NK-92 treated with Interleukin-12 subunit alpha and Interleukin-12 subunit beta, amount 100 ng/mL, for 24 hours (cell line): ENCODE data around the gene DOCK9.

Experiments used
- DNase-seq: peaks from one replicate; lab custom pipeline; 2025; lab: John Stamatoyannopoulos, UW

The DOCK9 gene

GRCh38 chr13:98997738-98998641 lies 20.1 kb upstream of the DOCK9 start:
- no peak for DNase-seq

GRCh38 chr13:98997011-98997730 lies 19.3 kb upstream of the DOCK9 start:
- no peak for DNase-seq

GRCh38 chr13:98996046-98996445 lies 18.2 kb upstream of the DOCK9 start:
- DNase-seq = no peak

- DNase-seq = no peak
These were observed 17.0 kb upstream of the DOCK9 start for GRCh38 chr13:98994896-98995295.

- no peak for DNase-seq
These were observed 16.2 kb upstream of the DOCK9 start for GRCh38 chr13:98994080-98994479.

- no peak for DNase-seq
These were observed 14.5 kb upstream of the DOCK9 start for GRCh38 chr13:98992355-98992754.

- no peak for DNase-seq
These were observed 12.8 kb upstream of the DOCK9 start for GRCh38 chr13:98990701-98991100.

- no peak for DNase-seq
These were observed 11.8 kb upstream of the DOCK9 start for GRCh38 chr13:98989469-98990235.

GRCh38 chr13:98988780-98989179 lies 10.9 kb upstream of the DOCK9 start:
- DNase-seq = no peak

- DNase-seq = no peak
These were observed 10.4 kb upstream of the DOCK9 start for GRCh38 chr13:98988277-98988676.

GRCh38 chr13:98987275-98987674 lies 9.4 kb upstream of the DOCK9 start:
- DNase-seq = no peak

- no peak for DNase-seq
These were observed 8.5 kb upstream of the DOCK9 start for GRCh38 chr13:98986226-98986846.

GRCh38 chr13:98985591-98985990 lies 7.7 kb upstream of the DOCK9 start:
- no peak for DNase-seq

GRCh38 chr13:98984983-98985382 lies 7.1 kb upstream of the DOCK9 start:
- no peak for DNase-seq

GRCh38 chr13:98984118-98984517 lies 6.3 kb upstream of the DOCK9 start:
- DNase-seq = no peak

- DNase-seq = no peak
These were observed 5.3 kb upstream of the DOCK9 start for GRCh38 chr13:98983182-98983581.

- no peak for DNase-seq
These were observed 3.7 kb upstream of the DOCK9 start for GRCh38 chr13:98981369-98982080.

GRCh38 chr13:98979012-98979660 lies 1.3 kb upstream of the DOCK9 start:
- no peak for DNase-seq

- no peak for DNase-seq
These were observed 416 bp upstream of the DOCK9 start for GRCh38 chr13:98978280-98978679.

GRCh38 chr13:98976941-98977340 lies 923 bp downstream of the DOCK9 start:
- no peak for DNase-seq

- no peak for DNase-seq
These were observed 1.5 kb downstream of the DOCK9 start for GRCh38 chr13:98976338-98976737.
